ENCODE data around the gene F2R.

DNA sequence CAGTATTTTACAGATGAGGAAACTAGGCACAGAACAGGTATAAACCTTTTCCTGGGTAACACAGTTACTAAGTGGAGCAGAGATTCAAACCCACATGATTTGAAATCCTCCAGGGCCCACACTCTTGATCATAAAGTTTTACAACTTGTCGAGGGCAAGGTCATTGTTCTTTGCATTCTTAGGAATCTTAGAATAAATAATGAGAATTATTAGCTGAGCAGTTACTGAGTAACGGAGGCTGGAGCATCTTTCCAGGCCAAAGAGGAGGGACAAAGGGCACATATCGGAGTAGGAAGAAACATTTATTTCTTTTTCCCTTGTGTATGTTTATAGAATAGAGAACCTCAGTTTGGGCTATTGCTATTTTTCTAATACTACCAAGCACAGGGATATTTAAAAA is 27.1 kb upstream of the F2R start:
- TF ChIP-seq, protein P1, sequence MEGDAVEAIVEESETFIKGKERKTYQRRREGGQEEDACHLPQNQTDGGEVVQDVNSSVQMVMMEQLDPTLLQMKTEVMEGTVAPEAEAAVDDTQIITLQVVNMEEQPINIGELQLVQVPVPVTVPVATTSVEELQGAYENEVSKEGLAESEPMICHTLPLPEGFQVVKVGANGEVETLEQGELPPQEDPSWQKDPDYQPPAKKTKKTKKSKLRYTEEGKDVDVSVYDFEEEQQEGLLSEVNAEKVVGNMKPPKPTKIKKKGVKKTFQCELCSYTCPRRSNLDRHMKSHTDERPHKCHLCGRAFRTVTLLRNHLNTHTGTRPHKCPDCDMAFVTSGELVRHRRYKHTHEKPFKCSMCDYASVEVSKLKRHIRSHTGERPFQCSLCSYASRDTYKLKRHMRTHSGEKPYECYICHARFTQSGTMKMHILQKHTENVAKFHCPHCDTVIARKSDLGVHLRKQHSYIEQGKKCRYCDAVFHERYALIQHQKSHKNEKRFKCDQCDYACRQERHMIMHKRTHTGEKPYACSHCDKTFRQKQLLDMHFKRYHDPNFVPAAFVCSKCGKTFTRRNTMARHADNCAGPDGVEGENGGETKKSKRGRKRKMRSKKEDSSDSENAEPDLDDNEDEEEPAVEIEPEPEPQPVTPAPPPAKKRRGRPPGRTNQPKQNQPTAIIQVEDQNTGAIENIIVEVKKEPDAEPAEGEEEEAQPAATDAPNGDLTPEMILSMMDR (conservative IDR thresholded peaks at IDR 0.05 in 1 of 2, IDR thresholded peaks at IDR 0.05 in 1 of 2; ENCODE audit: extremely low read depth in 1 of 2, insufficient read depth in 1 of 2, low read depth in 1 of 2, low read length in 2 of 2) = no peak
- TF ChIP-seq EZH2 (IDR thresholded peaks at IDR 0.05; ENCODE audit: borderline replicate concordance, low read length) = no peak

Data from mammary epithelial cell (primary cell).